ENCODE measurements around the gene KIF1C. TPM values are rescaled to one million over a fixed set of nuclear protein-coding genes. Genes with fewer than 3 reads are reported as not detected.

The KIF1C gene
- total and polyA plus RNA-seq, 2 experiments from 2014 or later: 39.8 to 72.7 TPM

- Histone ChIP-seq H3K4me1 (ENCODE audit: insufficient read depth) (no peaks in the 10 kb centered on the region), H3K27me3 (replicated peaks; ENCODE audit: insufficient read depth) (no peaks in the 10 kb centered on the region), H4K20me1 (ENCODE audit: insufficient read depth) (no peaks in the 10 kb centered on the region), H3K27ac (no peak overlapping the region), H3F3A (ENCODE audit: insufficient read depth) (0 out of 2 replicates have a peak, but pooled peaks cover under 1% of the 10 kb centered on the region), H3K9me2 (ENCODE audit: insufficient read depth) (no peaks in the 10 kb centered on the region), H3K9ac (no peak overlapping the region), H3K79me2 (ENCODE audit: insufficient read depth) (peaks cover 6% of the 10 kb centered on the region; the same call in 1 of the 2 replicates), H3K36me3 (ENCODE audit: low read depth) (peaks cover 14% of the 10 kb centered on the region; the same call in 1 of the 2 replicates), H3K9me3 (ENCODE audit: low read depth) (no peaks in the 10 kb centered on the region), H2AFZ (no peak overlapping the region), H3K4me3 (no peak overlapping the region), H3K4me2 (ENCODE audit: unreplicated experiment) (no peak overlapping the region)
- WGBS, 2 experiments (ENCODE audit: low coverage in 1 of 2, low lambda C conversion rate in 2 of 2, missing lambda C conversion rate in 2 of 2): 82 to 83% methylated on average over 16 to 18 of the region's 18 CpGs
- in situ Hi-C loops (cut with MboI): no loop called here
- TF ChIP-seq EZH2phosphoT487 (IDR thresholded peaks at IDR 0.05; ENCODE audit: insufficient read depth, low read depth) (no peak), EZH2 (IDR thresholded peaks at IDR 0.05; ENCODE audit: insufficient read depth, poor library complexity, severe bottlenecking) (no peak)
- DNase-seq: no peak
Observed at GRCh38 chr17:4959261-4959965, 38.3 kb upstream of the KIF1C start.

- TF ChIP-seq EZH2 (IDR thresholded peaks at IDR 0.05; ENCODE audit: insufficient read depth, poor library complexity, severe bottlenecking) (no peak), EZH2phosphoT487 (IDR thresholded peaks at IDR 0.05; ENCODE audit: insufficient read depth, low read depth) (no peak)
Observed at GRCh38 chr17:4960279-4960922, 37.3 kb upstream of the KIF1C start.

GRCh38 chr17:4965311-4965986 is 32.3 kb upstream of the KIF1C start:
- Histone ChIP-seq H3K36me3 (ENCODE audit: low read depth) (peaks cover 7% of the 10 kb centered on the region; the same call in 1 of the 2 replicates), H3K27me3 (replicated peaks; ENCODE audit: insufficient read depth) (no peaks in the 10 kb centered on the region), H3K4me3 (no peak overlapping the region)

More at GRCh38 chr17:4960279-4960922, 37.3 kb upstream of the KIF1C start:
- in situ Hi-C loops (cut with MboI): no loop called here
- 81 to 82% methylated on average over 9 of the region's 9 CpGs for WGBS, 2 experiments (ENCODE audit: low coverage in 1 of 2, low lambda C conversion rate in 2 of 2, missing lambda C conversion rate in 2 of 2)
- Histone ChIP-seq H2AFZ (no peak overlapping the region), H3K9me3 (ENCODE audit: low read depth) (no peaks in the 10 kb centered on the region), H3K36me3 (ENCODE audit: low read depth) (peaks cover 14% of the 10 kb centered on the region; the same call in 1 of the 2 replicates), H4K20me1 (ENCODE audit: insufficient read depth) (no peaks in the 10 kb centered on the region), H3K4me1 (ENCODE audit: insufficient read depth) (no peaks in the 10 kb centered on the region), H3F3A (ENCODE audit: insufficient read depth) (no peaks in the 10 kb centered on the region), H3K27ac (no peak overlapping the region), H3K9me2 (ENCODE audit: insufficient read depth) (no peaks in the 10 kb centered on the region), H3K27me3 (replicated peaks; ENCODE audit: insufficient read depth) (no peaks in the 10 kb centered on the region), H3K79me2 (ENCODE audit: insufficient read depth) (peaks cover 16% of the 10 kb centered on the region), H3K4me3 (no peak overlapping the region), H3K9ac (no peak overlapping the region), H3K4me2 (ENCODE audit: unreplicated experiment) (no peak overlapping the region)
- no peak for DNase-seq

GRCh38 chr17:4966844-4967538 is 30.8 kb upstream of the KIF1C start:
- no peaks in the 10 kb centered on the region for H3K36me3 ChIP-seq (ENCODE audit: low read depth)
- peak overlapping the region; percentile 96 for H3K4me2 ChIP-seq (ENCODE audit: unreplicated experiment)
- in situ Hi-C loops (cut with MboI): no loop called here
- H2AFZ ChIP-seq: 0 out of 2 replicates have a peak overlapping the region, but pooled peaks have one; percentile 8
- no peaks in the 10 kb centered on the region for H4K20me1 ChIP-seq (ENCODE audit: insufficient read depth)
- peak overlapping the region; percentile 96 for H3K27ac ChIP-seq
- peak overlapping the region; percentile 91 for H3K9ac ChIP-seq
- DNase-seq: peak; percentile 99
- H3K27me3 ChIP-seq (replicated peaks; ENCODE audit: insufficient read depth): no peaks in the 10 kb centered on the region
- peaks cover 24% of the 10 kb centered on the region for H3K79me2 ChIP-seq (ENCODE audit: insufficient read depth)
- no peaks in the 10 kb centered on the region for H3K9me3 ChIP-seq (ENCODE audit: low read depth)
- TF ChIP-seq EZH2phosphoT487 (IDR thresholded peaks at IDR 0.05; ENCODE audit: insufficient read depth, low read depth): no peak
- TF ChIP-seq EZH2 (IDR thresholded peaks at IDR 0.05; ENCODE audit: insufficient read depth, poor library complexity, severe bottlenecking): no peak
- WGBS, 2 experiments (ENCODE audit: low coverage in 1 of 2, low lambda C conversion rate in 2 of 2, missing lambda C conversion rate in 2 of 2): 1 to 2% methylated on average over 40 to 41 of the region's 42 CpGs
- peaks cover 24% of the 10 kb centered on the region for H3K4me1 ChIP-seq (ENCODE audit: insufficient read depth)
- H3F3A ChIP-seq (ENCODE audit: insufficient read depth): peaks cover 45% of the 10 kb centered on the region
- H3K4me3 ChIP-seq: peak overlapping the region; percentile 85
- H3K9me2 ChIP-seq (ENCODE audit: insufficient read depth): no peaks in the 10 kb centered on the region

More at GRCh38 chr17:4965311-4965986, 32.3 kb upstream of the KIF1C start:
- no peaks in the 10 kb centered on the region for H4K20me1 ChIP-seq (ENCODE audit: insufficient read depth)
- WGBS, 2 experiments (ENCODE audit: low coverage in 1 of 2, low lambda C conversion rate in 2 of 2, missing lambda C conversion rate in 2 of 2): 97 to 98% methylated on average over 15 of the region's 15 CpGs
- no peak overlapping the region for H3K4me2 ChIP-seq (ENCODE audit: unreplicated experiment)
- H3K79me2 ChIP-seq (ENCODE audit: insufficient read depth): peaks cover 24% of the 10 kb centered on the region
- no peak overlapping the region for H2AFZ ChIP-seq
- H3K4me1 ChIP-seq (ENCODE audit: insufficient read depth): peaks cover 24% of the 10 kb centered on the region
- in situ Hi-C loops (cut with MboI): no loop called here
- DNase-seq: no peak
- peak overlapping the region; percentile 90 for H3K27ac ChIP-seq
- no peaks in the 10 kb centered on the region for H3K9me2 ChIP-seq (ENCODE audit: insufficient read depth)
- no peaks in the 10 kb centered on the region for H3K9me3 ChIP-seq (ENCODE audit: low read depth)
- TF ChIP-seq EZH2 (IDR thresholded peaks at IDR 0.05; ENCODE audit: insufficient read depth, poor library complexity, severe bottlenecking): no peak
- TF ChIP-seq EZH2phosphoT487 (IDR thresholded peaks at IDR 0.05; ENCODE audit: insufficient read depth, low read depth): no peak
- peaks cover 36% of the 10 kb centered on the region for H3F3A ChIP-seq (ENCODE audit: insufficient read depth)
- no peak overlapping the region for H3K9ac ChIP-seq

All from GM23248 (cell line).